PC-3 (cell line): ENCODE data around the gene ABCC8.

Source experiments
- CTCF ChIP-seq: fragments of 300-600 bp; sonication (generic); conservative IDR thresholded peaks from 2 replicates; pipeline ENCODE4 v1.5.1; 2017; ENCODE audit warnings: antibody characterized with exemption, low read depth, mild to moderate bottlenecking, low read length
- EZH2 ChIP-seq: fragments of 300-600 bp; sonication (generic); IDR thresholded peaks from one replicate; pipeline ENCODE4 v1.6.1; 2017; ENCODE audit warnings: antibody characterized with exemption, mild to moderate bottlenecking, low read length; ENCODE audit not compliant: unreplicated experiment
- EZH2phosphoT487 ChIP-seq: fragments of 300-600 bp; sonication (generic); IDR thresholded peaks from 2 replicates; pipeline ENCODE4 v1.6.1; 2018; ENCODE audit warnings: mild to moderate bottlenecking, antibody characterized with exemption, low read length, borderline replicate concordance

DNA sequence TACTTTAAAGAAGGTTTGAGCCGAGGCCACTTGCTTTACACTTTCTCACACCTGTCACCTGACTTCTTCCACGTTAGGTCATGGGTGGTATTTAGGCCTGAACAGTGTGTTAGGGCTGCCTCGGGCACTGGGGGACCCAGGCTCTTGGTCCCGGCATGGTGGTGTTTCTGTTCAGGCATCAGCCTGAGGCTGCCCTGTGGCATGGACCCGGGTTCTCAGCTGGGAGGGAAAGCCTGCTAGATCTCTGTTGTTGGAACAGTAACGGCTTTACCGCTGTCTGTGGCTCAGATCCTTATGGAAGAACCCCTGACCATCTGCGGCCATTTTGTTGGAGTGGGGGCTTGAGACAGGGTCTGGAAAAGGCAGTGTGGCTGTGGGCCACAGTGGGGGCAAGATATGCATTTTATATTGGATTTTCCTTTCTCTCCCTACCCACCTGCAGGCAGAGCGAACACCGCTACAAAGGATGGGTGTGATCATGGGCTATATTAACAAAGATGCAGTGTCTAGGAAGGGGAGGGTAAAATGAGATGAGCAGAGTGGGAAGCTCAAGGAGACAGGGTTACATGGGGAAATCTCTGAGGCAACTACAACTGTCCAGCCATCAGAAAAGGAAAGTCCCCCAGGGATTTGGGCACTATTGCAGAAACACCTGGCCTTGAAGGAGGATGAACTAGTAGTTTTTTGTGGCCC lies 86.5 kb downstream of the ABCC8 start:
- TF ChIP-seq CTCF (no peak), EZH2 (no peak), EZH2phosphoT487 (no peak)
